ACC112 (cell line): ENCODE data around the gene ADGRB2.

Experiments
- H2AFZ ChIP-seq: fragments of 200-600 bp; sonication (generic); one replicate; pipeline ENCODE4 v1.6.0; 2017; ENCODE audit warnings: antibody characterized with exemption, low read length; ENCODE audit not compliant: unreplicated experiment
- H3K27ac ChIP-seq: fragments of 200-600 bp; sonication (generic); 2 replicates; pipeline ENCODE4 v1.5.1; 2014; ENCODE audit warnings: low read depth, mild to moderate bottlenecking, antibody characterized with exemption, low read length, moderate library complexity
- H3K27me3 ChIP-seq: fragments of 200-600 bp; sonication (generic); 2 replicates; pipeline ENCODE4 v1.6.1; 2014; ENCODE audit warnings: mild to moderate bottlenecking, antibody characterized with exemption, low read length, moderate library complexity, mixed read lengths; ENCODE audit not compliant: insufficient read depth
- H3K36me3 ChIP-seq: fragments of 200-600 bp; sonication (generic); 2 replicates; pipeline ENCODE4 v1.6.1; 2016; ENCODE audit warnings: mild to moderate bottlenecking, antibody characterized with exemption, low read length, moderate library complexity, mixed read lengths; ENCODE audit not compliant: insufficient read depth
- H3K4me1 ChIP-seq: fragments of 200-600 bp; sonication (generic); one replicate; pipeline ENCODE4 v1.6.1; 2016; ENCODE audit warnings: low read length, mixed read lengths; ENCODE audit not compliant: insufficient read depth, unreplicated experiment, control insufficient read depth
- H3K4me3 ChIP-seq: fragments of 200-600 bp; sonication (generic); 2 replicates; pipeline ENCODE4 v1.5.1; 2014; ENCODE audit warnings: mild to moderate bottlenecking, low read depth, low read length
- H3K79me2 ChIP-seq: fragments of 200-600 bp; sonication (generic); one replicate; pipeline ENCODE4 v1.6.0; 2016; ENCODE audit warnings: low read length; ENCODE audit not compliant: control insufficient read depth, unreplicated experiment, insufficient read depth

Gene ADGRB2

DNA sequence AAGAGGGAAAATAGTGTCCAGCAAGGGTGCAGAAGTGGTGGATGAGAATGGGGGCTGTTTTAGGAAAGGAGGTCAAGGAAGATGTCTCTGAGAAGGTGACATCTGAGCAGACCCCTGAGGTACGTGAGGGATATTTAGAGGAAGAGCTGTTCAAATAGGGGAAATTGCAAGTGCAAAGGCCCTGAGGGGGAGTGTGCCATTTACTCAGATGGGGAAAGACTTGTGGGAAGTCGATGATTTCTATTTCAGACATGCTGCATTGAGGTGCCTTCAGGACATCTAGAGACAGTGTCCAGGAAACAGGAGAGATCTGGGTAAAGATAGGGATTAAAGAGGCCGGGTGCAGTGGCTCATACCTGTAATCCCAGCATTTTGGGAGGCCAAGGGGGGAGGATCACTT, 10.4 kb upstream of the ADGRB2 start:
- H3K4me1 ChIP-seq: no peaks in the 10 kb centered on the region
- no peaks in the 10 kb centered on the region for H3K79me2 ChIP-seq
- no peak overlapping the region for H3K4me3 ChIP-seq
- no peak overlapping the region for H2AFZ ChIP-seq
- peaks cover 51% of the 10 kb centered on the region for H3K27me3 ChIP-seq
- no peak overlapping the region for H3K27ac ChIP-seq
- H3K36me3 ChIP-seq: no peaks in the 10 kb centered on the region

DNA sequence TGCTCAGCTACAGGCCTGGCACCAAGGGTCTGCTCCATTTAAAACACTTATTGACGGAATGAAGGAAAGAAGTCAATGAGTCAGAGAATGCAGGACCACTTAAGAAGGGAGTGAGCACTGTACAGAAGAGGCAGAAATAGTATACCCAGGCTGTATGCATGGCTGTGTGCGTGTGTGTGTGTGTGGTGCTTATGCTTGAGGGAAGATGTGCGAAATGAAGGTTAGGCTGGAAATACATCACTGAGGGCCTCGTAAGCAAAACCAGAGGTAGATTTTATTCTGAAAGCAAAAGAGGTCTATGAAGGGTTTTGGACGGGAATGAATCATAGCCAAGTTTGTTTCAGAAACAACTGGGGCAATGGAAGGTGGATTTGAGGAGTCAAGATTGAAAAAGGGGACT, 9.7 kb upstream of the ADGRB2 start:
- Histone ChIP-seq H3K4me1 (no peaks in the 10 kb centered on the region), H3K4me3 (no peak overlapping the region), H3K27me3 (peaks cover 51% of the 10 kb centered on the region), H3K27ac (no peak overlapping the region), H3K36me3 (no peaks in the 10 kb centered on the region), H3K79me2 (no peaks in the 10 kb centered on the region), H2AFZ (no peak overlapping the region)

DNA sequence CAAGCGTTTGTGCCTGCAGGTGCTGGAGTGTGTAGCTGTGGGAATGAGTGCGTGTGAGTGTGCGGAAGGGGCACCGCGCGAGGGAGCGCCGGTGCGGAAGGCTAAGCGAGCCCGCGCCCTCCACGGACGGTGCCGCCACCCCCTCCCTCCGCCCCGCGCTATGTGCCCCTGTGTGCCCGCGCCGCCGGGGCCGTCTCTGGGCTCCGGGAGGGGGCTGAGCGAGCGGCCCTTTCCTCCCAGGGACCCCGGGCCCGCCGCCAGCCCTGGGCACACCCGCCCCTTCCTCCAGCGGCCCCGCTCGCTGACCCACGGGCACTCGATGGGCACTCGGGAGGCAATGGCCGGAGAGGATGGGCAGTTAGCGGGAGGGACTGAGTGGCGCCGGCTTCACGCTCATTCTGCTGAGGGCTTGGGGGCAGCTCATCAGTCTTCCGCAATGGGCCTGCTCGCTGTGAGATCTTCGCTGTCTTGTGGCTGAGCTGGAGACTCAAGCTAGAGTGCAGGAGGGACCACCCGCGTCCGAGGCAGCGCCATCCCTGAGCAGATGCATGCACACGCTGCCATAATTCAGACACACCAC, 8.6 kb upstream of the ADGRB2 start:
- Histone ChIP-seq H3K27me3 (peaks cover 51% of the 10 kb centered on the region), H3K4me1 (no peaks in the 10 kb centered on the region), H3K4me3 (no peak overlapping the region; the same call in 1 of the 2 replicates), H3K36me3 (no peaks in the 10 kb centered on the region), H3K27ac (no peak overlapping the region), H3K79me2 (no peaks in the 10 kb centered on the region), H2AFZ (no peak overlapping the region)

DNA sequence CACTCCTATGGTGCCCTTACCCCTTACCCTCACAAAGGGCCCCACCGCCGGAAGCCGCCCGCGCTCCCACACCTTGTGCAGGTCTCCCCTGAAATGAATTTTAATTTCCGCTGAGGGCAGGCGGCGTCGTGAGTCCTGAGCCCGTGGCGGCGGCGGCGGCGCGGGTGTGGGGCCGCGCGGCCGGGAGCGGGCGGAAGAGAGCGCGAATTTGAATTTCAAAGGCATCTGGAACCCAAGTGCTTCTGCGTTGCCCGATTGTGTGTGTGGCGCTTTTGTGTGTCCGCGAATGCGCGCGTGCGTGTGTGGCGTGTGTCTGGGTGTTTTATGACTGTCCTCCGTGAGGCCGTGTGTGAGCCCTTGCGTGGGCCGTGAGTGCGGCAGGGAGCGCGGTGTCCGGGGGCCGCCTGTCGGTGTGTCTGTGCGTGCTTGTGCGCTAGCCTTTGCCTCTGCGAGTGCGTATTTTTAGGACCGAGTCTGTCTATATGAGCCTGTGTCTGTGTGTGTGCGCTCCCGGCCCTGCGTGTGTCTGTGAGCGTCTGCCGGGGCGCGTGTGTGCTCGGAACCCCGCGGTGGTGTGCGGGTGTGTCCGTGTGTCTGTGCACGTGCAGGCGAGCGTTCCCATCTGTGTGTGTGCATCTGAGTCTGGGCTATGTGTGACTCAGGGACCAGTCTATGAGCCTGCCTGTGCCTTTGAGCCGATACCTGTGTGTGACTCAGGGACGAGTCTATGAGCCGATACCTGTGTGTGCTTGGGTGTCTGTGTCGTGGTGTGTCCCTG, 7.9 kb upstream of the ADGRB2 start:
- Histone ChIP-seq H3K27me3 (peaks cover 51% of the 10 kb centered on the region), H3K27ac (no peak overlapping the region), H3K4me3 (no peak overlapping the region; the same call in 1 of the 2 replicates), H3K36me3 (no peaks in the 10 kb centered on the region), H2AFZ (no peak overlapping the region), H3K4me1 (no peaks in the 10 kb centered on the region), H3K79me2 (no peaks in the 10 kb centered on the region)

DNA sequence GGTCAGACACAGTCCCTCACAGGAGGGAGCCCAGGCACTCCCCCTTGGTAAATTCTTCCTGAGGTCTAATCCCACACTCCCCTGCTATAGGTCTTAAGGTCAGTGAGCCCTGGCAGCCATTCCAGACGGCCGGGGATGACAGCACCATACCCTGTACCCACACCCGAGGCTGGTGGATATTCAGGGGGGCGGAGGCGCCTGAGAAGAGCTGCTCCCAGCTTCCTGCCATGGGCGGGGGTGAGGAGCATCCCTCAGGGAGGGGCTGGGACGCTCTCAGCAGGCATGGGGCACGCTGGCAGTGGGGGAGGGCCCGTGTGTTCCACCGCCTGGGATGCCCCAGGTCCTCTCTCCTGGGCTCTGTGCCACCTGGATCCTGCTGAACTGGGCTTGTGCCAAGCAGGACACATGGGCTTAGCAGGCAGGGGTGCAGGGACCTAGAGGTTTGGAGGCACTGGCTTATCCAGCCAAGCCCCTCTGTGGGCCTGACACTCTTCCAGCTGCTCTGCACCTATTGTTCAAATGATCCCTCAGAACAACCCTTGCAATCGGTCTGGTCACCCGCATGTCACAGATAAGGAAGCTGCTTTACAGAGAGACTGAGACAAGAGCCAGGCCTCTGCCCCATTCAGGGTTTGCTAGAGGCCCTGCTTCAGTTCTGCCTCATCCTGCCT, 5.7 kb upstream of the ADGRB2 start:
- H2AFZ ChIP-seq: no peak overlapping the region
- no peak overlapping the region for H3K4me3 ChIP-seq
- no peak overlapping the region for H3K27ac ChIP-seq
- no peaks in the 10 kb centered on the region for H3K79me2 ChIP-seq
- peaks cover 38% of the 10 kb centered on the region for H3K27me3 ChIP-seq
- H3K36me3 ChIP-seq: no peaks in the 10 kb centered on the region
- peaks cover 1% of the 10 kb centered on the region for H3K4me1 ChIP-seq

DNA sequence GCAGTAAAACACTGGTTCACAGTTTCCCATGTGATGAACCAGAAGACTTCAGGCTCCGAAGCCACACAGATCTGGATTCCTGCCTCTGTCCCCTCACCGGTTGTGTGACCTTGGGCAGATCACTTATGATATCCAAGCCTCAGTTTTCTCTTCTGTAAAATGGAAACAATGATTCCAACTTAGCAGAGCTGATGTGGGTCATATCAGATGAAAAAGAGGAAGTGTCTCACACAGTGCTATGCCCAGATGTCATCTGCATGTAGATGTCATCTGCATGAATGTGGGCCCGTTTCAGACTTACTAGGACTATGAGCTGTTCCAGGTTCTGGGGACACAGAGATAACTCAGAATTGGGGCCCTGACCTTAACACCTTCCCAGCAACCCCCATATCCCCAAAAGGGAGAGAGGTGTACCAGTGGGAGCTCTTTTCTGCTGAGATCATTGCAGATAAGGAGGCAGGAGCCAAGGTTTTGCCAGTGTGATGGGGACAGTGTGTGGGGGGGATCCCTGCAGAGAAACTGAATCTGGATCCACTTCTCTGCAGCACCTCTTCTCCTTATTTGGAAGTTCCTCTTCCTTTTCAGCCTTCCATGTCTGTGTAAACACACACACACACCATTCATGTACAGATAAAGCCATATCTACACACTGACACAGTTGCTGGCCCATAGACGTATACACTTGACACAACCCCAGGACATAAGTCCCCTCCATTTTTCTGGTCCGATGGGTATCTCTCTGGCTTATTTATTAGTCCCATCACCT, 5.0 kb upstream of the ADGRB2 start:
- Histone ChIP-seq H2AFZ (no peak overlapping the region), H3K4me3 (no peak overlapping the region), H3K36me3 (no peaks in the 10 kb centered on the region), H3K4me1 (peaks cover 7% of the 10 kb centered on the region), H3K27me3 (peaks cover 31% of the 10 kb centered on the region), H3K27ac (no peak overlapping the region), H3K79me2 (no peaks in the 10 kb centered on the region)

DNA sequence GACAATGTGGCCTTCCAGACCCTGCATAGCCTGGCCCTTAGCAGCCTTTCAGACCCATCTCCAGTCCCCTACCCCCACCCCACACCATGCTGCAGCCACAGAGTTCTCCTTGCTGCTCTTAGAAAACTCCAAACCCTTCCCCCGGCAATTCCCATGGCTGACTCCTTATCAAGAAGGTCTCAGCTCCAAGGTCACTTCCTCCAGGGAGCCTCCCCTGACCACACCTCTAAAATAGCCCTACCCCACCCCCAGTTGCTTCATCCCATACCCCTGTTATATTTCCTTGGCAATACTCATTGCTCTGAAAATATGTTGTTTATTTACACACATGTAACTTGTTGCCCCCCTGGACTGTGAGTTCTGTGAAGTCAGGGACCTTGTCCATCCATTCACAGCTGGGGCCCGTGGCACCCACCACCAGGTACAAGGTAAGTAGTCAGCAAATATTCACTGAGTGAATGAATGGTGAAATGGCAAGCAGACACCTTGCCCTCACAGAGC, 4.3 kb upstream of the ADGRB2 start:
- Histone ChIP-seq H2AFZ (no peak overlapping the region), H3K27ac (no peak overlapping the region), H3K4me1 (peaks cover 7% of the 10 kb centered on the region), H3K4me3 (no peak overlapping the region), H3K36me3 (no peaks in the 10 kb centered on the region), H3K79me2 (no peaks in the 10 kb centered on the region), H3K27me3 (peaks cover 24% of the 10 kb centered on the region)

DNA sequence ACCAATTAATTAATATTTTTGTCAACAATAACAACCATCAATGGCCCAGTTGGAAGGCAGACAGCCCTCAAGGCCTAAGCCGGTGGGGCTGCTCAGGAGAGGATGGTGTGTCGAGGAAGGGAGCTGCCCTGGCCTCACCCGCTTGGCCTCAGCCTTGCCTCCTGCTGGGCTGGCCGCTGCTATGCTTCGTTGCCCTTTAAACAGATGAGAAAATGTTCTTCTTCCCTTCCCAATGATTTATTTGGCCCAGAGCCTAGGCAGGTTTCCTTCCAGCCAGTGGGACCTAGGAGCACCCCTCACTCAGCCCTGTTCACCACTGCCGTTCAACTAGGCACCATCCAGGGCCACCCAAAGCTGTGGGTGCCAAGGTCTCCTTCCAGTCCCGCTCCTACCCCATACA, 3.1 kb upstream of the ADGRB2 start:
- H3K27me3 ChIP-seq: peaks cover 12% of the 10 kb centered on the region
- H3K4me1 ChIP-seq: peaks cover 8% of the 10 kb centered on the region
- no peaks in the 10 kb centered on the region for H3K36me3 ChIP-seq

DNA sequence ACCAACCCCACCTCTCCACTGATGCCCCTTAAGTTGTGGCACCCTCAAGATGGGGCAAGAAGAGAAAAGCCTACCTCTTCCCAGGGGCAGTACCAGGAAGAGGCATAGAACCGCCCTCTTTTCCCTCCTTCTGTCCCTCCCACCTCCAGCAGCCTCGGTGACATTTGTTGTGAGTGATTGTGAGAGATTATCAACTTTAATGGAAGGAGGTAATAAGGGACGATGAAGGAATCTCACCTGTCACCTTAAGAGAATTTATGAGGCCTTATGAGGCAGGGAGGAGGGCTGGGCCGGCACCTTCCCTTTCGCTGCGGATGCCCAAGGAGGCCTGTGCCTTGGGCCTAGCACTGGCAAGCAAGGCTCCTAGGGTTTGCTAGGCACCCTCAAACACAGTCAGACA, 1.4 kb upstream of the ADGRB2 start:
- Histone ChIP-seq H3K27me3 (no peaks in the 10 kb centered on the region), H3K4me3 (no peak overlapping the region), H3K4me1 (peaks cover 24% of the 10 kb centered on the region), H2AFZ (no peak overlapping the region), H3K36me3 (no peaks in the 10 kb centered on the region), H3K27ac (no peak overlapping the region), H3K79me2 (no peaks in the 10 kb centered on the region)

More for the DNA sequence above, 3.1 kb upstream of the ADGRB2 start:
- no peak overlapping the region for H3K27ac ChIP-seq
- H2AFZ ChIP-seq: no peak overlapping the region
- H3K4me3 ChIP-seq: no peak overlapping the region
- H3K79me2 ChIP-seq: no peaks in the 10 kb centered on the region

DNA sequence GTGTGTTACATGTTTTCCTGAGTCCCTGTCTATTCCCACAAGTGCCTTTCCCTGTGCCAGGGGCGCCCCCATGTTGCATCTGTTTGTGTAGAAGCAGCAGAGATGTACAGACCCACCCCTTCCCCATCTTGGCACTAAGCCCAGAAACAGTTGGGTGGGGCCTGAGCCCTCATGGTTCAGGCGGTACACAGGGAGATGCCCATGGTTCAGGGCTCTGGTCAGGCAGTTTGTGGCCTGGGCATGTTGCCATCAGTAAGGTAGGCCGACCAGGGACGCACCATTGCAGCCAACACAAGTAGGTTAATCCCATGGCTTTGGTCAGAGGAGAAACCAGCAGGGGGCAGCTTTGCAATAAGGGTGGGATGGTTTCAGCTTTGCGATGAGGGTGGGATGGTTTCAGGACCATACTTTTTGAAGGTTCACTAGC, 914 bp upstream of the ADGRB2 start:
- Histone ChIP-seq H2AFZ (no peak overlapping the region), H3K79me2 (no peaks in the 10 kb centered on the region), H3K4me1 (peaks cover 28% of the 10 kb centered on the region), H3K27me3 (no peaks in the 10 kb centered on the region), H3K4me3 (no peak overlapping the region; the same call in 1 of the 2 replicates), H3K36me3 (no peaks in the 10 kb centered on the region), H3K27ac (no peak overlapping the region)
